ENCODE results near the gene CHD3. TPM values are rescaled to one million over a fixed set of nuclear protein-coding genes. Genes with fewer than 3 reads are reported as not detected.
A peak's percentile ranks its signal among the peaks of the same experiment; 100 is the strongest.

CHD3 gene
- total and polyA plus RNA-seq, 2 of the 13 experiments (the other 11 are each of a cell fraction or from before 2014, with no cell fraction given), result 2.7 to 3.7 TPM

DNA sequence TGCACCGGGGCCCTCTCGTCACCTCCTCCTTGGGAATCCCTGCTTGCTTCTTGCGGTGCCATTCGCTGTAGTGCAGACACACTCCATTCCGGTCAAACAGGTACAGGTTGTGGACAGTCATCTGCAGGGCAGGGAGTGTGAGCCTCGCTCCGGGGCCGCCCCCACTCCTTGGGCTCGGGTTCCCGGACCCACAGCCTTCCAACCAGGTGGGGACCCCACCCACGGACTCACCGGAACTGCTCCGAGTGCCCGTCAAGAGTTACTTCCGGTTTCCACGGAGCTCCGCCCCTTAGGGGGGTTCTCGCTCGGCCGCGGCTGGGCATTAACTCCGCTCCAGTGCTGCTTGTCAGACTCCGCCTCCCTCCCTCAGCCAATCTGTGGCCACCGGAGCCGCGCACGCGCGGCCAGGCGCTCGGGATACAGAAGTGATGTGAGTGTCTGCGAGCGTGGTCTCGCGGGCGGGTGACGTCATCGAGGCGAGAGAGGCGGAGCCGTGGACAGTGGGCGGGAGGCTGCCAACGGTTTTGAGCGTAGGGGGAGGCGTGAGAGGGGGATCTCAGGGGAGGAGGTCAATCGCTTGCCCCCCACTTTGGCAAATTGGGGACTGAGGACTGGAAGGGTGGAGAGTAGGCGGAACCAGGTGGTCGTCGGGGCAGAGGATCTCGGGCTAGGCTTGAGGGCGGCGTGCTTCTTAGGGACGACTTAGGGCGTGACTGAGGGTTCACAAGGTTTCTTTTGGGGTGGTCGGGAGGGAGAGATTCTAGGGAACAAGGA is 43.3 kb downstream of the CHD3 start, which contains the start of the genes CNTROB and TRAPPC1 (continued):
- TF ChIP-seq, protein P1, sequence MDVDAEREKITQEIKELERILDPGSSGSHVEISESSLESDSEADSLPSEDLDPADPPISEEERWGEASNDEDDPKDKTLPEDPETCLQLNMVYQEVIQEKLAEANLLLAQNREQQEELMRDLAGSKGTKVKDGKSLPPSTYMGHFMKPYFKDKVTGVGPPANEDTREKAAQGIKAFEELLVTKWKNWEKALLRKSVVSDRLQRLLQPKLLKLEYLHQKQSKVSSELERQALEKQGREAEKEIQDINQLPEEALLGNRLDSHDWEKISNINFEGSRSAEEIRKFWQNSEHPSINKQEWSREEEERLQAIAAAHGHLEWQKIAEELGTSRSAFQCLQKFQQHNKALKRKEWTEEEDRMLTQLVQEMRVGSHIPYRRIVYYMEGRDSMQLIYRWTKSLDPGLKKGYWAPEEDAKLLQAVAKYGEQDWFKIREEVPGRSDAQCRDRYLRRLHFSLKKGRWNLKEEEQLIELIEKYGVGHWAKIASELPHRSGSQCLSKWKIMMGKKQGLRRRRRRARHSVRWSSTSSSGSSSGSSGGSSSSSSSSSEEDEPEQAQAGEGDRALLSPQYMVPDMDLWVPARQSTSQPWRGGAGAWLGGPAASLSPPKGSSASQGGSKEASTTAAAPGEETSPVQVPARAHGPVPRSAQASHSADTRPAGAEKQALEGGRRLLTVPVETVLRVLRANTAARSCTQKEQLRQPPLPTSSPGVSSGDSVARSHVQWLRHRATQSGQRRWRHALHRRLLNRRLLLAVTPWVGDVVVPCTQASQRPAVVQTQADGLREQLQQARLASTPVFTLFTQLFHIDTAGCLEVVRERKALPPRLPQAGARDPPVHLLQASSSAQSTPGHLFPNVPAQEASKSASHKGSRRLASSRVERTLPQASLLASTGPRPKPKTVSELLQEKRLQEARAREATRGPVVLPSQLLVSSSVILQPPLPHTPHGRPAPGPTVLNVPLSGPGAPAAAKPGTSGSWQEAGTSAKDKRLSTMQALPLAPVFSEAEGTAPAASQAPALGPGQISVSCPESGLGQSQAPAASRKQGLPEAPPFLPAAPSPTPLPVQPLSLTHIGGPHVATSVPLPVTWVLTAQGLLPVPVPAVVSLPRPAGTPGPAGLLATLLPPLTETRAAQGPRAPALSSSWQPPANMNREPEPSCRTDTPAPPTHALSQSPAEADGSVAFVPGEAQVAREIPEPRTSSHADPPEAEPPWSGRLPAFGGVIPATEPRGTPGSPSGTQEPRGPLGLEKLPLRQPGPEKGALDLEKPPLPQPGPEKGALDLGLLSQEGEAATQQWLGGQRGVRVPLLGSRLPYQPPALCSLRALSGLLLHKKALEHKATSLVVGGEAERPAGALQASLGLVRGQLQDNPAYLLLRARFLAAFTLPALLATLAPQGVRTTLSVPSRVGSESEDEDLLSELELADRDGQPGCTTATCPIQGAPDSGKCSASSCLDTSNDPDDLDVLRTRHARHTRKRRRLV (CRISPR knock-in tag; IDR thresholded peaks at IDR 0.05), result no peak
- no peak for TF ChIP-seq ZNF841 (CRISPR knock-in tag; IDR thresholded peaks at IDR 0.05; ENCODE audit: borderline replicate concordance)
- TF ChIP-seq KDM5B (CRISPR knock-in tag; IDR thresholded peaks at IDR 0.05; ENCODE audit: borderline replicate concordance), result peak; percentile 69; the same call in 1 of the 2 replicates
- TF ChIP-seq, protein P2, sequence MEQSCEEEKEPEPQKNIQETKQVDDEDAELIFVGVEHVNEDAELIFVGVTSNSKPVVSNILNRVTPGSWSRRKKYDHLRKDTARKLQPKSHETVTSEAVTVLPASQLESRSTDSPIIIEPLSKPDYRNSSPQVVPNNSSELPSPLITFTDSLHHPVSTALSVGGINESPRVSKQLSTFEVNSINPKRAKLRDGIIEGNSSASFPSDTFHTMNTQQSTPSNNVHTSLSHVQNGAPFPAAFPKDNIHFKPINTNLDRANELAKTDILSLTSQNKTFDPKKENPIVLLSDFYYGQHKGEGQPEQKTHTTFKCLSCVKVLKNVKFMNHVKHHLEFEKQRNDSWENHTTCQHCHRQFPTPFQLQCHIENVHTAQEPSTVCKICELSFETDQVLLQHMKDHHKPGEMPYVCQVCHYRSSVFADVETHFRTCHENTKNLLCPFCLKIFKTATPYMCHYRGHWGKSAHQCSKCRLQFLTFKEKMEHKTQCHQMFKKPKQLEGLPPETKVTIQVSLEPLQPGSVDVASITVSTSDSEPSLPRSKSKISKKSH (CRISPR knock-in tag; IDR thresholded peaks at IDR 0.05; ENCODE audit: borderline replicate concordance), result peak; percentile 35; the same call in 1 of the 2 replicates
- TF ChIP-seq MED1 (CRISPR knock-in tag; IDR thresholded peaks at IDR 0.05), result peak; percentile 61; the same call in 1 of the 2 replicates
- TF ChIP-seq, protein P3, sequence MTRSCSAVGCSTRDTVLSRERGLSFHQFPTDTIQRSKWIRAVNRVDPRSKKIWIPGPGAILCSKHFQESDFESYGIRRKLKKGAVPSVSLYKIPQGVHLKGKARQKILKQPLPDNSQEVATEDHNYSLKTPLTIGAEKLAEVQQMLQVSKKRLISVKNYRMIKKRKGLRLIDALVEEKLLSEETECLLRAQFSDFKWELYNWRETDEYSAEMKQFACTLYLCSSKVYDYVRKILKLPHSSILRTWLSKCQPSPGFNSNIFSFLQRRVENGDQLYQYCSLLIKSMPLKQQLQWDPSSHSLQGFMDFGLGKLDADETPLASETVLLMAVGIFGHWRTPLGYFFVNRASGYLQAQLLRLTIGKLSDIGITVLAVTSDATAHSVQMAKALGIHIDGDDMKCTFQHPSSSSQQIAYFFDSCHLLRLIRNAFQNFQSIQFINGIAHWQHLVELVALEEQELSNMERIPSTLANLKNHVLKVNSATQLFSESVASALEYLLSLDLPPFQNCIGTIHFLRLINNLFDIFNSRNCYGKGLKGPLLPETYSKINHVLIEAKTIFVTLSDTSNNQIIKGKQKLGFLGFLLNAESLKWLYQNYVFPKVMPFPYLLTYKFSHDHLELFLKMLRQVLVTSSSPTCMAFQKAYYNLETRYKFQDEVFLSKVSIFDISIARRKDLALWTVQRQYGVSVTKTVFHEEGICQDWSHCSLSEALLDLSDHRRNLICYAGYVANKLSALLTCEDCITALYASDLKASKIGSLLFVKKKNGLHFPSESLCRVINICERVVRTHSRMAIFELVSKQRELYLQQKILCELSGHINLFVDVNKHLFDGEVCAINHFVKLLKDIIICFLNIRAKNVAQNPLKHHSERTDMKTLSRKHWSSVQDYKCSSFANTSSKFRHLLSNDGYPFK (CRISPR knock-in tag; IDR thresholded peaks at IDR 0.05; ENCODE audit: borderline replicate concordance), result peak; percentile 69; the same call in 1 of the 2 replicates
- no peak for TF ChIP-seq NFE2L1 (CRISPR knock-in tag; IDR thresholded peaks at IDR 0.05; ENCODE audit: borderline replicate concordance)
- no peak for TF ChIP-seq HOXA9 (CRISPR knock-in tag; IDR thresholded peaks at IDR 0.05; ENCODE audit: borderline replicate concordance)
- TF ChIP-seq, protein P4, sequence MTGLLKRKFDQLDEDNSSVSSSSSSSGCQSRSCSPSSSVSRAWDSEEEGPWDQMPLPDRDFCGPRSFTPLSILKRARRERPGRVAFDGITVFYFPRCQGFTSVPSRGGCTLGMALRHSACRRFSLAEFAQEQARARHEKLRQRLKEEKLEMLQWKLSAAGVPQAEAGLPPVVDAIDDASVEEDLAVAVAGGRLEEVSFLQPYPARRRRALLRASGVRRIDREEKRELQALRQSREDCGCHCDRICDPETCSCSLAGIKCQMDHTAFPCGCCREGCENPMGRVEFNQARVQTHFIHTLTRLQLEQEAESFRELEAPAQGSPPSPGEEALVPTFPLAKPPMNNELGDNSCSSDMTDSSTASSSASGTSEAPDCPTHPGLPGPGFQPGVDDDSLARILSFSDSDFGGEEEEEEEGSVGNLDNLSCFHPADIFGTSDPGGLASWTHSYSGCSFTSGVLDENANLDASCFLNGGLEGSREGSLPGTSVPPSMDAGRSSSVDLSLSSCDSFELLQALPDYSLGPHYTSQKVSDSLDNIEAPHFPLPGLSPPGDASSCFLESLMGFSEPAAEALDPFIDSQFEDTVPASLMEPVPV (CRISPR knock-in tag; IDR thresholded peaks at IDR 0.05), result peak; percentile 65; the same call in 1 of the 2 replicates
- TF ChIP-seq ATF7 (IDR thresholded peaks at IDR 0.05), result peak; percentile 100
- peak; percentile 99 for TF ChIP-seq ATF7 (CRISPR knock-in tag; IDR thresholded peaks at IDR 0.05)
- TF ChIP-seq ZMYM4 (CRISPR knock-in tag; IDR thresholded peaks at IDR 0.05), result peak; percentile 64; the same call in 1 of the 2 replicates
- TF ChIP-seq, protein P5, sequence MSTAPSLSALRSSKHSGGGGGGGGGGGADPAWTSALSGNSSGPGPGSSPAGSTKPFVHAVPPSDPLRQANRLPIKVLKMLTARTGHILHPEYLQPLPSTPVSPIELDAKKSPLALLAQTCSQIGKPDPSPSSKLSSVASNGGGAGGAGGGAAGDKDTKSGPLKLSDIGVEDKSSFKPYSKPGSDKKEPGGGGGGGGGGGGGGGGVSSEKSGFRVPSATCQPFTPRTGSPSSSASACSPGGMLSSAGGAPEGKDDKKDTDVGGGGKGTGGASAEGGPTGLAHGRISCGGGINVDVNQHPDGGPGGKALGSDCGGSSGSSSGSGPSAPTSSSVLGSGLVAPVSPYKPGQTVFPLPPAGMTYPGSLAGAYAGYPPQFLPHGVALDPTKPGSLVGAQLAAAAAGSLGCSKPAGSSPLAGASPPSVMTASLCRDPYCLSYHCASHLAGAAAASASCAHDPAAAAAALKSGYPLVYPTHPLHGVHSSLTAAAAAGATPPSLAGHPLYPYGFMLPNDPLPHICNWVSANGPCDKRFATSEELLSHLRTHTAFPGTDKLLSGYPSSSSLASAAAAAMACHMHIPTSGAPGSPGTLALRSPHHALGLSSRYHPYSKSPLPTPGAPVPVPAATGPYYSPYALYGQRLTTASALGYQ (CRISPR knock-in tag; IDR thresholded peaks at IDR 0.05), result no peak
- TF ChIP-seq ZNF614 (CRISPR knock-in tag; IDR thresholded peaks at IDR 0.05; ENCODE audit: borderline replicate concordance), result 0 out of 2 replicates have a peak, but pooled peaks have one; percentile 29
